GM20000 (cell line): ENCODE measurements around the gene SDC3.

Experiments
- DNase-seq: peaks from one replicate; pipeline ENCODE4 v3.0.0; 2012; ENCODE audit warnings: low spot score
- TF ChIP-seq, protein P1 (sequence below): IDR thresholded peaks from 2 replicates; pipeline ENCODE4 v1.5.1; 2012; ENCODE audit warnings: mild to moderate bottlenecking, control low read depth; ENCODE audit errors: extremely low read depth, missing control alignments

The SDC3 gene

DNA sequence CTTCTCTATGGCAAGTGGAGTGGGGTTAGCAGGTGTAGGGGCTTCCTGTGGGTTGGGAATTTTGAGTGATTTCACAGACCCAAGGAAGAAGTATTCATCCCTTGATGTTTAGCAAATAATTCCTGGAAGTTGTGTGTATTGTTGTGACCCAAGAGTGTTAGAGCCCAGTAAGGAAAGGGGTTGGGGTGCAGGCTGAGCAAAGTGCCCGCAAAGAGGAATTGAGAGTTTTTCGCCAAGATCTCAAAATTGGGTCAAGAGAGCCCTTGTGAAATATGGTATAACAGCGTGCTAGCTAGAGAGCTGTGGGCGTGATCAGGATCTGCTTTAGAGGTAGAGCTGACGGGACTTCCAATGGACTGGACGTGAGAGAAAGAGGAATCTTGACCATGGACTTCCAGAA lies 78.0 kb downstream of the SDC3 start:
- DNase-seq: no peak

GRCh38 chr1:30829889-30830288 lies 78.7 kb downstream of the SDC3 start:
- TF ChIP-seq, protein P1, sequence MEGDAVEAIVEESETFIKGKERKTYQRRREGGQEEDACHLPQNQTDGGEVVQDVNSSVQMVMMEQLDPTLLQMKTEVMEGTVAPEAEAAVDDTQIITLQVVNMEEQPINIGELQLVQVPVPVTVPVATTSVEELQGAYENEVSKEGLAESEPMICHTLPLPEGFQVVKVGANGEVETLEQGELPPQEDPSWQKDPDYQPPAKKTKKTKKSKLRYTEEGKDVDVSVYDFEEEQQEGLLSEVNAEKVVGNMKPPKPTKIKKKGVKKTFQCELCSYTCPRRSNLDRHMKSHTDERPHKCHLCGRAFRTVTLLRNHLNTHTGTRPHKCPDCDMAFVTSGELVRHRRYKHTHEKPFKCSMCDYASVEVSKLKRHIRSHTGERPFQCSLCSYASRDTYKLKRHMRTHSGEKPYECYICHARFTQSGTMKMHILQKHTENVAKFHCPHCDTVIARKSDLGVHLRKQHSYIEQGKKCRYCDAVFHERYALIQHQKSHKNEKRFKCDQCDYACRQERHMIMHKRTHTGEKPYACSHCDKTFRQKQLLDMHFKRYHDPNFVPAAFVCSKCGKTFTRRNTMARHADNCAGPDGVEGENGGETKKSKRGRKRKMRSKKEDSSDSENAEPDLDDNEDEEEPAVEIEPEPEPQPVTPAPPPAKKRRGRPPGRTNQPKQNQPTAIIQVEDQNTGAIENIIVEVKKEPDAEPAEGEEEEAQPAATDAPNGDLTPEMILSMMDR: no peak
- no peak for DNase-seq

More for the DNA sequence above, 78.0 kb downstream of the SDC3 start:
- TF ChIP-seq, protein P1: no peak

DNA sequence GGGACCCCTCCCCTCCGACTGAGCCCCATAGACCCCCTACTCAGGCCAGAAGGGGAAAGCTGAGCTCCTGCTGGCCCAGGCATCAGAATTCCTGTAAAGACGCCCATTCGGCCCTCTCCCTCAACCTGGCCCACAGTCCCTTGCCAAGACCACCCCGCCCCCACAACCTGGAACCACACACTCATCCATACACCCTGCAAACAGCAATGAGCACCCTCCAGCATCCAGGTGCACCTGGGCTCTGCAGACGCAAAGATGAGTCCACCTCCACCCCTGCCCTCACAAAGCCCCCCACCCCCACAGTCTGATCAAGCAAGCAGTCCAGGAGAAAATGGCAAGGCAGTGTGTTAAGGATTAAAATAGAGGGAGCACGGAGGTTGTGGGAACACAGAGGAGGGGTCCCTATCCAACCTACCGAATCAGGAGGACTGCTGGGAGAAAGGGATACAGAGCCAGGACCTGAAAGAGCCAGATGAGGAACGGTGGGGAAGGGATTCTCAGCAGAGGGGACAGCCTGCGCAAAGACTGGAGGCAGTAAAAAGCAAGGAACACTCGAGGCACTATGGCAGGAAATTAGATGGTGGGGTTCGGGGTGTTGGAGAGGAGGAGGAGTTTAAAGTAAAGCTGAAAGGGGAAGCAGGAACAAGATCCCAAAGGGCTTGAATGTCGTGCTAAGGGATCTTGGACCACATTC lies 83.7 kb downstream of the SDC3 start:
- DNase-seq: no peak
- TF ChIP-seq, protein P1: no peak

- DNase-seq: peak; percentile 93
Observed at GRCh38 chr1:30823969-30824735, 84.4 kb downstream of the SDC3 start.

GRCh38 chr1:30823627-30823968 lies 85.0 kb downstream of the SDC3 start:
- TF ChIP-seq, protein P1: no peak

More at GRCh38 chr1:30823969-30824735, 84.4 kb downstream of the SDC3 start:
- TF ChIP-seq, protein P1: no peak

DNA sequence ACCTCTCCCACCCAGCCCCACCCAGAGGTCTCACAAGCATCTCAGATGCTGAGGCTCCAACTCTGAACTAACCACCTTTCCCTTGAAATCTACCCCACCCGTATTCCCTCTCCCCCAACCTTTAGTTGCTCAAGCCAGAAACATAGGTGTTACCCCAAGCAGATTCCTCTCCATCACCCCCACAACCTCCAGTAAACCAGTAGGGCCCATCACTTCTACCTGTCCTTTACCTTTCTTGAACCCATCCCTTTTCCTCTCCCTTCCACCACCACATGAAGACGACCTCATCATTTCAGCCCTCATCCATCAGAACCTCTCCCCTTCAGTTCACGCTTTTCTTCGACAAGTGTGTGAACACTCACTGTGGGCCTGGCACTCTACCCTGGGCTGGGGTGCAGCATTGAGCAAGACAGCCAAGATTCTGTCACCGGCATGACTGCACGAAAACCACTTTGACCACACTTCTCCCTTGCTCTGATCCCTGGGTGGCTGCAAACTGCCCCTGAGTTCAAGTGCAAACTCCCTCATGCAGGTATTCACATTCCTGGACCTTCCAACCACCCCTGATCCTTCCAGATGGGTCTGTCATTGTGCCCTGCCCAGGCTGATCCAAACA lies 85.5 kb downstream of the SDC3 start:
- DNase-seq: no peak
- TF ChIP-seq, protein P1: no peak

More at GRCh38 chr1:30823627-30823968, 85.0 kb downstream of the SDC3 start:
- no peak for DNase-seq

- TF ChIP-seq, protein P1: no peak
- no peak for DNase-seq
Observed at GRCh38 chr1:30822006-30822405, 86.6 kb downstream of the SDC3 start.
